ENCODE measurements around the gene RGS6. TPM values are rescaled to one million over a fixed set of nuclear protein-coding genes. Genes with fewer than 3 reads are reported as not detected.

The RGS6 gene
- total RNA-seq, 1 experiment from 2014 or later = not detected

GRCh38 chr14:72553161-72553560, 620.9 kb downstream of the RGS6 start:
- no peak overlapping the region for H3K4me3 Mint-ChIP-seq (ENCODE audit: low read depth, unreplicated experiment)
- DNase-seq = no peak
- TF ChIP-seq CTCF (IDR thresholded peaks at IDR 0.05; ENCODE audit: unreplicated experiment) = no peak
- H3K27ac Mint-ChIP-seq (ENCODE audit: unreplicated experiment) = no peak overlapping the region
- intact Hi-C loops (cut with micrococcal nuclease; ENCODE audit: unreplicated experiment) = no loop called here
- no peaks in the 10 kb centered on the region for H3K36me3 Mint-ChIP-seq (ENCODE audit: insufficient read depth, unreplicated experiment)
- H3K4me1 Mint-ChIP-seq (ENCODE audit: low read depth, unreplicated experiment) = peaks cover 12% of the 10 kb centered on the region
- no peaks in the 10 kb centered on the region for H3K9me3 Mint-ChIP-seq (ENCODE audit: low read depth, unreplicated experiment)
- BruUV-seq (replicated peaks) = no TSS peak
- peaks cover 86% of the 10 kb centered on the region for H3K27me3 Mint-ChIP-seq (ENCODE audit: unreplicated experiment)
- CTCF ChIA-PET = no interaction called here

GRCh38 chr14:72553656-72554055, 621.4 kb downstream of the RGS6 start:
- intact Hi-C loops (cut with micrococcal nuclease; ENCODE audit: unreplicated experiment) = no loop called here
- CTCF ChIA-PET = no interaction called here
- H3K4me1 Mint-ChIP-seq (ENCODE audit: low read depth, unreplicated experiment) = peaks cover 12% of the 10 kb centered on the region
- no peaks in the 10 kb centered on the region for H3K36me3 Mint-ChIP-seq (ENCODE audit: insufficient read depth, unreplicated experiment)
- no peak overlapping the region for H3K4me3 Mint-ChIP-seq (ENCODE audit: low read depth, unreplicated experiment)
- no peaks in the 10 kb centered on the region for H3K9me3 Mint-ChIP-seq (ENCODE audit: low read depth, unreplicated experiment)
- BruUV-seq (replicated peaks) = no TSS peak
- no peak for DNase-seq
- H3K27me3 Mint-ChIP-seq (ENCODE audit: unreplicated experiment) = peaks cover 86% of the 10 kb centered on the region
- no peak overlapping the region for H3K27ac Mint-ChIP-seq (ENCODE audit: unreplicated experiment)
- TF ChIP-seq CTCF (IDR thresholded peaks at IDR 0.05; ENCODE audit: unreplicated experiment) = no peak

- Mint-ChIP-seq H3K27me3 (ENCODE audit: unreplicated experiment) (peaks cover 86% of the 10 kb centered on the region), H3K36me3 (ENCODE audit: insufficient read depth, unreplicated experiment) (no peaks in the 10 kb centered on the region), H3K4me1 (ENCODE audit: low read depth, unreplicated experiment) (peaks cover 12% of the 10 kb centered on the region), H3K9me3 (ENCODE audit: low read depth, unreplicated experiment) (no peaks in the 10 kb centered on the region), H3K4me3 (ENCODE audit: low read depth, unreplicated experiment) (no peak overlapping the region), H3K27ac (ENCODE audit: unreplicated experiment) (no peak overlapping the region)
- CTCF ChIA-PET = no interaction called here
- intact Hi-C loops (cut with micrococcal nuclease; ENCODE audit: unreplicated experiment) = no loop called here
- TF ChIP-seq CTCF (IDR thresholded peaks at IDR 0.05; ENCODE audit: unreplicated experiment) = no peak
- DNase-seq = no peak
- no TSS peak for BruUV-seq (replicated peaks)
Observed at GRCh38 chr14:72554401-72554800, 622.2 kb downstream of the RGS6 start.

- no peak for TF ChIP-seq CTCF (IDR thresholded peaks at IDR 0.05; ENCODE audit: unreplicated experiment)
- intact Hi-C loops (cut with micrococcal nuclease; ENCODE audit: unreplicated experiment) = no loop called here
- no peaks in the 10 kb centered on the region for H3K9me3 Mint-ChIP-seq (ENCODE audit: low read depth, unreplicated experiment)
- H3K36me3 Mint-ChIP-seq (ENCODE audit: insufficient read depth, unreplicated experiment) = no peaks in the 10 kb centered on the region
- no peak for DNase-seq
- no peak overlapping the region for H3K27ac Mint-ChIP-seq (ENCODE audit: unreplicated experiment)
- H3K4me1 Mint-ChIP-seq (ENCODE audit: low read depth, unreplicated experiment) = peaks cover 8% of the 10 kb centered on the region
- peaks cover 86% of the 10 kb centered on the region for H3K27me3 Mint-ChIP-seq (ENCODE audit: unreplicated experiment)
- no peak overlapping the region for H3K4me3 Mint-ChIP-seq (ENCODE audit: low read depth, unreplicated experiment)
- no TSS peak for BruUV-seq (replicated peaks)
- CTCF ChIA-PET = interaction anchor here (1.0 kb wide), 1 partner anchor 350 kb away, joined by 4 read pairs; no protein-coding TSS in a partner anchor
Observed at GRCh38 chr14:72554994-72555608, 622.9 kb downstream of the RGS6 start.
